Fibroblast of lung (primary cell): ENCODE results near the gene MRI1.

ENCODE experiments used
- CTCF ChIP-seq, 2 donors: IDR thresholded peaks in 1 of 2; conservative IDR thresholded peaks in 1 of 2; 1 replicate in 1 of 2; 2 replicates in 1 of 2; pipeline ENCODE4 v1.5.1; 2011 to 2012; ENCODE audit warnings: low read length in 2 of 2, control low read depth in 1 of 2, inconsistent platforms in 1 of 2, low read depth in 1 of 2, mild to moderate bottlenecking in 1 of 2
- EZH2 ChIP-seq: IDR thresholded peaks from 2 replicates; pipeline ENCODE4 v1.5.1; 2012; ENCODE audit warnings: low read length, control low read depth, mild to moderate bottlenecking; ENCODE audit errors: missing control alignments

GRCh38 chr19:13797058-13797440 is 32.7 kb downstream of the MRI1 start:
- TF ChIP-seq CTCF (conservative IDR thresholded peaks at IDR 0.05 in 1 of 2, IDR thresholded peaks at IDR 0.05 in 1 of 2; ENCODE audit: low read depth in 1 of 2, low read length in 2 of 2) (no peak), EZH2 (no peak)
